ENCODE data around the gene CDC42BPA. TPM values are rescaled to one million over a fixed set of nuclear protein-coding genes. Genes with fewer than 3 reads are reported as not detected.
A peak's percentile ranks its signal among the peaks of the same experiment; 100 is the strongest.

Gene CDC42BPA
- total and polyA plus RNA-seq, 9 of the 15 experiments (the other 6 are each of a cell fraction or from before 2014, with no cell fraction given), result 8.0 to 77.5 (median 52.1) TPM

- TF ChIP-seq NR2C2 (CRISPR knock-in tag; IDR thresholded peaks at IDR 0.05) (no peak), NR2C2 (tag; IDR thresholded peaks at IDR 0.05) (no peak), CREM (IDR thresholded peaks at IDR 0.05; ENCODE audit: low read depth) (0 out of 2 replicates have a peak, but pooled peaks have one; percentile 10), HNRNPH1 (optimal IDR thresholded peaks at IDR 0.05; ENCODE audit: low read depth, low read length) (no peak), FOXA3 (CRISPR knock-in tag; conservative IDR thresholded peaks at IDR 0.05 in 1 of 2, IDR thresholded peaks at IDR 0.05 in 1 of 2) (0 out of 4 replicates have a peak, but pooled peaks of 1 of the 2 experiments have one; percentile 52), ILK (tag; IDR thresholded peaks at IDR 0.05; ENCODE audit: borderline replicate concordance, low read depth) (no peak), HMBOX1 (IDR thresholded peaks at IDR 0.05) (0 out of 2 replicates have a peak, but pooled peaks have one; percentile 26), ATF3 (IDR thresholded peaks at IDR 0.05) (no peak), ATF3 (CRISPR knock-in tag; conservative IDR thresholded peaks at IDR 0.05) (no peak), CEBPG (CRISPR knock-in tag; IDR thresholded peaks at IDR 0.05) (no peak), CEBPG (tag; conservative IDR thresholded peaks at IDR 0.05 in 1 of 2, IDR thresholded peaks at IDR 0.05 in 1 of 2) (0 out of 4 replicates have a peak, but pooled peaks of 1 of the 2 experiments have one; percentile 26)
Measured at GRCh38 chr1:227299688-227300087, 18.6 kb downstream of the CDC42BPA start (continued).
